GM18858 (cell line): ENCODE results near the gene CUL7.

Source experiments
- ATAC-seq: cut with Tn5 transposase; IDR thresholded peaks from one replicate; pipeline ENCODE4 v1.9.1; 2021; ENCODE audit not compliant: unreplicated experiment

The CUL7 gene

GRCh38 chr6:43077981-43078511 lies 24.4 kb upstream of the CUL7 start:
- ATAC-seq = no peak

DNA sequence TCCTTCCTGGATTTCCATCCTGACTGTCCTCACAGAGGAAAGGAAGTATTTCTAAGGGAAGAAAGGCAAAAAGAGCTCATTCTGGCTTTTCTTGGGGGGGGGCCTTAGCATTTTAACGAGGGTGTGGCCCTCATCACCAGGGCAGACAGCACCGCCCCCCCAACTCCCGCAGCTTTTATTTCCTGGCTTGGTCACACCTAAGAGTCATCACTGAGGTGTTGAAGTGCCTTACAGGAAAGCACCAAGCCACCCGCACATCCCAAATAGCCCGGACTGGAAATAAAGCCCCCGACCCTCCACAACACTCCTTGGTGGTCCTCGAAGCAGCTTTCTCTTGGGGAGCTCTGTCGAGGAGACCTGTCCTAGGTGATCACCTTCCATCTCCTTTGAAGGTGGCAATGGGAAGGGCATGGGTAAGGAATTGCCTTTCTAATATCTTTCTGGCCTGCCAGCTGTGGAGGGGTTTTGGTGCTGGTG lies 23.7 kb upstream of the CUL7 start:
- ATAC-seq = no peak

DNA sequence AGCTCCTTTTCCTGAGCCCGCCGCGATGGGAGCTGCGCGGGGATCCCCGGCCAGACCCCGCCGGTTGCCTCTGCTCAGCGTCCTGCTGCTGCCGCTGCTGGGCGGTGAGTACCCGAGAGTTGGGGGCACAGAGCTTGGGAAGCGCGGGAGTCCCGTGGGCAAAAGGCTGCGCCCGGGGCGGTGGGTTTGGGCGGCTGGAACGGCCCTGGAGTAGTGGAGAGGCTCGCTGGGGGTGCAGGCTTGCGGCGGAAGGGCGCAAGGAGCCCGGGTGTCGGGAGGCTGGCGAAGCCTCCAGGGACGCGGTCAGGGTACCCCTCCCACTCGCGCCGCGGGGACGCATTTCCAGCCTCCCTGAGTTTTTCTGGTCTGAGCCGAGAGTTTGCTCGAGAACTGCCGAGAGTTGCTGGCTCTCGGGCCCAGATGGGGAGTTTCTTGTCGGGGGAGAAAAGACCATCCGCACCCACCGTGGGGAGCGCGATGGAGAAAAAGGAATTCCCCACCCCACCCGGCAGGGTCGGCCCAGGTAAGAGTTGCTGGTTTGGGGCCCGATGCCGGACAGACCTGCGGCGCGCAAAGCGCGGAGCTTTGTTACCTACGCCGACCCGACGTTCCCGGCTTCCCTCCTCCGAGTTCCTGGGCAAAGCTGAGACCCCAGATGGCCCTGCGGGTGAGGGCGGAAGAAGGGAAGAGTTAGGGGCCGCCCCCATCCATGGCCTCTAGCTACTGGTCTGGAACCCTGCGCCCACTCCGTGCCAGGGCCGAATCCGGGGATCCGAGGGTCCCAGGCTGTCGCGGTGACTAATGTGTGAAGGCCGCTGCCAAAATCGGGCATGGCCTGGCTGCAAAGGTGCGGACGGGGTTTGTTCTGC lies 23.0 kb upstream of the CUL7 start:
- ATAC-seq = no peak

- no peak for ATAC-seq
Measured at GRCh38 chr6:43075670-43076463, 22.2 kb upstream of the CUL7 start, which contains the start of gene PTK7. TSS of gene PTK7 (plus strand) at chr6:43076314. CDS start at chr6:43076489, 175 bp downstream.

GRCh38 chr6:43074847-43075669 lies 21.4 kb upstream of the CUL7 start:
- no peak for ATAC-seq

GRCh38 chr6:43070028-43070632 lies 16.5 kb upstream of the CUL7 start:
- ATAC-seq = no peak

- ATAC-seq = no peak
Measured at GRCh38 chr6:43062818-43063217, 9.2 kb upstream of the CUL7 start.

- no peak for ATAC-seq
Measured at GRCh38 chr6:43061861-43062260, 8.2 kb upstream of the CUL7 start.

GRCh38 chr6:43060755-43061633 lies 7.3 kb upstream of the CUL7 start:
- no peak for ATAC-seq

GRCh38 chr6:43060034-43060754 lies 6.5 kb upstream of the CUL7 start:
- no peak for ATAC-seq

DNA sequence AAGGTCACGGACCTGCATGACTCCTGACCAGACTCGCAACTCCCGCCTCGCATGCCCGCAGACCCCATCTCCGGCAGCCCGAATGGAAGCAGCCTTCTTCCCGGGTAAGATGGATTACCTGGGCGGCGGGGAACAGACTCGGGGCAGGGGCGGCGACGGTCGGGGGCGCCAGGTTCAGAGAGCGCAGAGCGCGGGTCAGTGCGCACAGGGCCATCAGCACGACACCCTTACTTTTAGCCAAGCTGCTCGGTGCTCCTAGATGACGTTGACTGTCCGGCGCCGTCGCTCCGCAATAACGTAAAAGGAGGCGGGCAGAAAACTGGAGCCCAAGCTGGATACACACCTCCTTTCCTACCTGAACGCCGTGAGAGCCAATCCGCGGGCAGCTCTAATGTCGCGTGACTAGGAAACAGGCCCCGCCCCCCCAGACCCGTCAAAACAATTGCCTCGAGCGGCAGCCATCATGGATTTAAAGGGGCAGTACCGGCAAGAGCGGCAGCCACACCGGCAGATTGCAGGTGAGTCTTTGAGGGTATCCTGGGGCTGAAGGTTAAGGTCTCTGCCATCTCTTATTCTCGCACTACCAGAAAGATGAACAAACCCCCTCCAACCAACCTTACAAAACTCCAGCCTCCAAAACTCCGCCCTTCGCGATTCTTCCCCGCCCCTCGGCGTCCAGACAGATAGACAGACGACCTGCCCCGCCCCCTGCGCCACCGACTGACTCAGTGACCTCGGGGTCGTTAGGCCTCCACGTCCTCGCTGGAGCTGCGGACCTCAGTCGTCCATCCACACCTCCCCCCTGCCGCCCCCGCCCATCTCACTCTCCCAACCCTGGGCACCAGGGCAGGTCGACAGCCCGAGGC lies 5.8 kb upstream of the CUL7 start, which contains the start of the genes KLC4 and MRPL2:
Gene KLC4, plus strand, starts transcription at position 464 of the 866 bp plus-strand sequence. CDS start 1,705 bp downstream, outside the sequence.
Gene MRPL2, minus strand, starts transcription at position 267 of the 866 bp plus-strand sequence. Its CDS starts 53 bp downstream, at position 214.
- peak; percentile 76 for ATAC-seq

DNA sequence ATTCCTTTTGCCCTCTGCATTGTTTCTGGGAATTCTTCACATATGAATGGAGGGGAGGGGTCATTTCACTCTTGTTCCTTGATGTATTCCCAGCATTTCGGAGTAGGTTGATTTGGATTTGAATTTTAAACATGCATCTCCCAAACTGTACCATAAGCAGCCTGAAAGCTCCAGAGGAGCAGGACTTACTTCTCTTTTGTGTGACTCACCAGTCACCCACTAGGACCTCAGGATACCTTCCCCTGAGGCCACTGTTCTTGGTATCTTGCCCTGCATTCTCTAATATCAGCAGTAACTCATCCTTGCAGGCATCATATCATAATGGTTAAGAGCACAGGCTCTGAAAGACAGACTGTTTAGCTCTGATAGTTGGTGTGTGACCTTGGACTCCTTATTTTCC lies 4.9 kb upstream of the CUL7 start:
- no peak for ATAC-seq

DNA sequence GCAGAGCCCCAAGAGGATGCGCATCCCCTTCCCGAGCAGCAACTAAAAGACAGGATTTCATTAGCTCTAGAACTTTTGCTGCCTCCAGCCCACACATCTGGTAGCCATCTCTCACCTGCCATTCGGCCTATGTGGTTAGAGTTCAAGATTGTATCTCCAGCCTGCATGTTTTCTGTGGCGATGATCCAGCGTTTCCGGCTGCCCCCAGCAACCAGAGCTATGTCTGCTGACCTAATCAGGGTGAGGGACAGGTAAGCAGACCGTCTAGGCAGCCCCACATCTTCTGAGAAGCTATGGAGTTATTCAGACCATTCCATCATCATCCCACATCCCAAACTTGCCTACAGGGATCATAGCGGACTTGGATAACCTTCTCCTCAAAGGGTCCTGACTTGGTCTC lies 2.3 kb upstream of the CUL7 start:
- ATAC-seq = no peak

GRCh38 chr6:43054206-43054943 lies 724 bp upstream of the CUL7 start:
- no peak for ATAC-seq

DNA sequence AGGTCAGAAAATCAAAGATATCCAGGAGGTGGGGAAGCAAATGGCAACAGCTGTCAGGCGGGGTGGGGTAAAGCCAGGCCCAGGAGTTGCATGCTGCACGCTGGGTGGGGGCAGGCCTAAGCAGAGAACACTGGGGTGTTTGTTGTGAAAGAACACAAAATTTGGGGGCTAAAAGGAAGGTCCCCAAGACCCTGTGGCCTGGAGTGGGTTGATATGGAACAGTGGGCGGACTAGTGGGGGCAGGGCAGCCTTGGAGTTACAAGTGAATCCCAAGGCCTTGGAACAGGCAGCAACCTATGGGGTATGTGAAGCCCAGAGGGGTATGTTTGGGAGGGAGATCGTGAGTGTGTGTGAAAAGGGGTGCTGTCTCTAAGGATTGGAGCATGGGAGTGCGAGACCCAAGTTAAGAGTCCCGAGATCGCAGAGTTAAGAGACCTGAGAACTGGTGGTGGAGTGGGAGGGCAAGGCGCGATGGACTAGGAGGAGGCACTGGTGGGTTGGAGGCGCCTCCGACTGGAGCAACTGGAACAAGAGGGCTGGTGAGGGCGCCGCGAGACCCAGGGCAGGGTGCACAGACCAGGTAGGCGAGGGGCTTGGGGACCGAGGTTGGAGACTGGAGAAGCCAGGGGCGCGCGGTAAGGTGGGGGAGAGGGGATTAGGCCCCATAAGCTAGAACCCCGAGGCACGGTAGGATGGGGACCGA lies 658 bp downstream of the CUL7 start:
- peak; percentile 8 for ATAC-seq

- ATAC-seq = no peak
Measured at GRCh38 chr6:43052225-43052841, 1.3 kb downstream of the CUL7 start.
